Lung (tissue), 12 donors: ENCODE results near the gene TPSG1. TPM values are rescaled to one million over a fixed set of nuclear protein-coding genes. Genes with fewer than 3 reads are reported as not detected.

Source experiments
- ATAC-seq: fragments of 200-7000 bp; cut with Tn5 transposase; one replicate; pipeline ENCODE4 v1.9.1; 2020; ENCODE audit warnings: moderate number of reproducible peaks; ENCODE audit not compliant: insufficient read depth, low FRiP score
- DNase-seq, 3 donors: peaks; one replicate each; pipeline ENCODE4 v3.0.0-alpha.2; 2013 to 2017
- H3K27ac ChIP-seq, 2 donors: one replicate each; pipeline ENCODE4 v1.5.1; 2013; ENCODE audit warnings: mild to moderate bottlenecking in 2 of 2, moderate library complexity in 2 of 2, control low read depth in 1 of 2, inconsistent platforms in 1 of 2, low read depth in 1 of 2, low read length in 1 of 2
- H3K27me3 ChIP-seq, 3 donors: one replicate each; pipeline ENCODE4 v1.5.1; 2013; ENCODE audit warnings: low read length in 2 of 3; ENCODE audit not compliant: control insufficient read depth in 3 of 3, insufficient read depth in 3 of 3
- H3K36me3 ChIP-seq, 4 donors: one replicate each; pipeline ENCODE4 v1.5.1; 2013; ENCODE audit warnings: low read length in 4 of 4, mild to moderate bottlenecking in 1 of 4, moderate library complexity in 1 of 4; ENCODE audit not compliant: control insufficient read depth in 4 of 4, insufficient read depth in 4 of 4
- H3K4me1 ChIP-seq, 5 donors: one replicate each; pipeline ENCODE4 v1.5.1; 2013; ENCODE audit warnings: low read length in 5 of 5, mild to moderate bottlenecking in 2 of 5, moderate library complexity in 1 of 5; ENCODE audit not compliant: control insufficient read depth in 5 of 5, insufficient read depth in 5 of 5
- H3K4me3 ChIP-seq: one replicate; pipeline ENCODE4 v1.5.1; 2013; ENCODE audit warnings: mild to moderate bottlenecking, control low read depth, moderate library complexity
- H3K9ac ChIP-seq, 2 donors: one replicate each; pipeline ENCODE4 v1.5.1; 2013; ENCODE audit warnings: low read length in 2 of 2, control low read depth in 1 of 2; ENCODE audit not compliant: insufficient read depth in 1 of 2
- H3K9me3 ChIP-seq, 4 donors: one replicate each; pipeline ENCODE4 v1.5.1; 2013; ENCODE audit warnings: low read length in 3 of 4, mild to moderate bottlenecking in 1 of 4, moderate library complexity in 1 of 4; ENCODE audit not compliant: control insufficient read depth in 4 of 4, insufficient read depth in 3 of 4
- CTCF ChIP-seq: IDR thresholded peaks from 2 replicates; pipeline ENCODE4 v1.5.1; 2012; ENCODE audit warnings: mild to moderate bottlenecking; ENCODE audit errors: control extremely low read depth, extremely low read depth
- WGBS, 2 donors: extraction: QIAGEN DNeasy Blood & Tissue Kit; methylation state at CpG; one replicate each; pipeline ENCODE4 v1.1.7; 2013; 5-methylcytosine and 5-hydroxymethylcytosine counted together
- polyA plus RNA-seq, 2 donors: library from polyadenylated mRNA; stranded (reverse); fragments of 200-250 nt; gene quantifications; one replicate each; pipeline ENCODE4 v1.2.1, GENCODE V29; 2013
- total RNA-seq, 2 donors: library from RNA; depleted of rRNA in 1 of 2; stranded (reverse); fragments of >200 nt in 1 of 2; gene quantifications; one replicate each; pipeline ENCODE4 v1.2.1, GENCODE V29; 2014 to 2021
- donor health status: control.
- donor health status: control.
- donor health status: Bipolar disorder and iron deficiency.
- donor health status: healthy.
- donor health status: DM: yes; HTN: yes; CAD: no.

TPSG1 gene
- total and polyA plus RNA-seq, 4 donors: 0.03 to 2.9 (median 0.71) TPM; not detected in 1

GRCh38 chr16:1209081-1209480 is 16.0 kb downstream of the TPSG1 start:
- 92 to 94% methylated on average over 43 of the region's 43 CpGs for WGBS, 2 donors
- Histone ChIP-seq H3K9ac (no peak overlapping the region), H3K36me3 (peaks cover 0 to 1% (median 0%) of the 10 kb centered on the region in 4 donors), H3K9me3 (peaks cover 0 to 3% (median 0%) of the 10 kb centered on the region in 4 donors), H3K4me3 (no peak overlapping the region), H3K27ac (no peak overlapping the region), H3K27me3 (no peaks in the 10 kb centered on the region), H3K4me1 (no peaks in the 10 kb centered on the region)
- ATAC-seq (no peak), DNase-seq (no peak)
- TF ChIP-seq CTCF: no peak

DNA sequence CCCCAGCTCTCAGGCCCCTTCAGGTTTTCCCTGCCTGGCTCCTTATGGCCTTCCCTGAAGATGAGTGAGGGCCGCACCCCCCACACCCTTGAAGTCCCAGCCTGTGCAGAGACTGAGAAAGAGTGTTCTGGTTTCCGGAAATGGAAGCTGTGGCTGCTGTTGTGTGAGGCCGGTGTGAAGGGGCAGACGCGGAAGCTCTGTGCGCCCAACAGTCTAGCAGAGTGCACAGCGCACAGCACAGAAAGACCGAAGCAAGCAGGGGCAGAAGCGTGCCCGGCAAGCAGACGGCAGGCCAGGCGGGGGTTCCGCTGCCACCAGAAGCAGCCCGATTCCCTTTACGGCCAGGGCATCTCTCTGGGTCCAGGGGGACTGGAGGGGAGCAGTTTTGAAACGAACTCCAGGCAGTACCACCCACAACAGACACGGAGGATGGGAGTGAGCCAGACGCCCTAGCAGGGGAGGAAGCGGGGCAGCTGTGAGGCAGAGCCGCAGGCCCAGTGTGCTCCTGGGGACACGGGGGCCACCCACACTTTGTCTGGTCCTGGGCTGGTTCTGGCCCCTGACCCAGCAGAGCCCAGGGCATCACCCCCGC is 16.7 kb downstream of the TPSG1 start:
- Histone ChIP-seq H3K27ac (no peak overlapping the region), H3K36me3 (peaks cover 0 to 1% (median 0%) of the 10 kb centered on the region in 4 donors), H3K9ac (no peak overlapping the region), H3K9me3 (peaks cover 0 to 3% (median 0%) of the 10 kb centered on the region in 4 donors), H3K4me1 (no peaks in the 10 kb centered on the region), H3K27me3 (no peaks in the 10 kb centered on the region), H3K4me3 (no peak overlapping the region)
- 84% methylated on average over 22 of the region's 22 CpGs for WGBS, 2 donors
- ATAC-seq: no peak
- TF ChIP-seq CTCF: no peak
- no peak for DNase-seq

- no peak for TF ChIP-seq CTCF
- no peak for ATAC-seq
Measured at GRCh38 chr16:1206786-1207185, 18.3 kb downstream of the TPSG1 start.

DNA sequence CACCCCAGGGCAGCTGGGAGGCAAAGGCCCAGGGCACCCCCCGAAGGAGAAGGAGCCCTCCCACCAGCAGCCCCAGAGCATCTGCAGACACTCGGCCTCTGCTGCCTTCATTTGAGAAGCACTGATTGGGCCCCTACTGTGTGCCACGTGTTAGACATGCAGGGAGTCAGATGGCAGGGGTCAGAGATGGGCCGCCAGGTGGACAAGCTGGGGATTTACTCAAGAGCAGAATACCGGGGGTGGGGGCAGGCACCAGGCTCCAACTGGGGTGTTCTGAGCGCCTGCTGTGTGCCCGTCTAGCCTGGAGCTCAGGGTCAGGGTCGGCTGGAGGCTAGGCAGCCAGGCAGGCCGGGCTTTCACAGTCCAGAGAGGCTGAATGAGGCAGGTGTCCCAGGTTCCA is 18.7 kb downstream of the TPSG1 start:
- Histone ChIP-seq H3K4me3 (no peak overlapping the region), H3K27me3 (no peaks in the 10 kb centered on the region), H3K9ac (no peak overlapping the region), H3K27ac (no peak overlapping the region), H3K4me1 (no peaks in the 10 kb centered on the region), H3K36me3 (no peaks in the 10 kb centered on the region), H3K9me3 (peaks cover 0 to 3% (median 0%) of the 10 kb centered on the region in 4 donors)
- no peak for DNase-seq
- no peak for ATAC-seq
- WGBS, 2 donors: 72 to 75% methylated on average over 9 of the region's 9 CpGs
- no peak for TF ChIP-seq CTCF

More at GRCh38 chr16:1206786-1207185, 18.3 kb downstream of the TPSG1 start:
- H3K9me3 ChIP-seq: peaks cover 0 to 3% (median 0%) of the 10 kb centered on the region in 4 donors
- H3K27ac ChIP-seq: no peak overlapping the region
- no peak overlapping the region for H3K4me3 ChIP-seq
- 79% methylated on average over 13 to 16 of the region's 16 CpGs for WGBS, 2 donors
- H3K27me3 ChIP-seq: no peaks in the 10 kb centered on the region
- H3K4me1 ChIP-seq: no peaks in the 10 kb centered on the region
- H3K36me3 ChIP-seq: no peaks in the 10 kb centered on the region
- DNase-seq: no peak
- H3K9ac ChIP-seq: no peak overlapping the region
